ENCODE results near the gene KIF5C. TPM values are rescaled to one million over a fixed set of nuclear protein-coding genes. Genes with fewer than 3 reads are reported as not detected.

KIF5C gene
- total and polyA plus RNA-seq, 9 donors, result 0.73 to 18.7 (median 3.3) TPM

DNA sequence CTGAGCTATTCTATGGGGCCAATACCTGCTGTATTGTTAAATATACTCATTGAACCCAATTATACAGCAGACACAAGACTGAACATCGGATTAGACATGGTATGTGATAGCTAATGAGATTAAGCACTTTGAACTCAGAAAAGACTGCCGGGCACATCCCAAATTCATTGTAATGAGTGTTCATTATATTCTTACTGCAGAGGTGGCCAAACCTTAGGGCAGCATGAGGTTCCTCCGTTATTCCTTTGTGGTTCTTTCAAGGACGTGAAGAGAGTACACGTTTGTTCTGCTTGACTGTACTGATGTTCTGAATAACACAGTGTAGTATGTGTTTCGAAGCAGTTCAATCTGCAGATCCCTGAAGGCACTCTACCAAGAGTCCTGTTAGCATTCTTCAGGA, 78.4 kb downstream of the KIF5C start:
- Histone ChIP-seq H3K9me3 (no peaks in the 10 kb centered on the region), H3K4me1 (ENCODE audit: insufficient read depth) (no peaks in the 10 kb centered on the region), H3K27ac (no peak overlapping the region), H3K27me3 (no peaks in the 10 kb centered on the region), H3K36me3 (no peaks in the 10 kb centered on the region), H3K4me3 (no peak overlapping the region)
- TF ChIP-seq, protein P1, sequence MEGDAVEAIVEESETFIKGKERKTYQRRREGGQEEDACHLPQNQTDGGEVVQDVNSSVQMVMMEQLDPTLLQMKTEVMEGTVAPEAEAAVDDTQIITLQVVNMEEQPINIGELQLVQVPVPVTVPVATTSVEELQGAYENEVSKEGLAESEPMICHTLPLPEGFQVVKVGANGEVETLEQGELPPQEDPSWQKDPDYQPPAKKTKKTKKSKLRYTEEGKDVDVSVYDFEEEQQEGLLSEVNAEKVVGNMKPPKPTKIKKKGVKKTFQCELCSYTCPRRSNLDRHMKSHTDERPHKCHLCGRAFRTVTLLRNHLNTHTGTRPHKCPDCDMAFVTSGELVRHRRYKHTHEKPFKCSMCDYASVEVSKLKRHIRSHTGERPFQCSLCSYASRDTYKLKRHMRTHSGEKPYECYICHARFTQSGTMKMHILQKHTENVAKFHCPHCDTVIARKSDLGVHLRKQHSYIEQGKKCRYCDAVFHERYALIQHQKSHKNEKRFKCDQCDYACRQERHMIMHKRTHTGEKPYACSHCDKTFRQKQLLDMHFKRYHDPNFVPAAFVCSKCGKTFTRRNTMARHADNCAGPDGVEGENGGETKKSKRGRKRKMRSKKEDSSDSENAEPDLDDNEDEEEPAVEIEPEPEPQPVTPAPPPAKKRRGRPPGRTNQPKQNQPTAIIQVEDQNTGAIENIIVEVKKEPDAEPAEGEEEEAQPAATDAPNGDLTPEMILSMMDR (IDR thresholded peaks at IDR 0.05), result no peak
- TF ChIP-seq EP300 (IDR thresholded peaks at IDR 0.05), result no peak
- no peak for TF ChIP-seq POLR2A (IDR thresholded peaks at IDR 0.05)
- WGBS, 3 donors, result 73 to 83% (median 80%) methylated on average over 6 of the region's 6 CpGs
- intact Hi-C loops (cut with DNase I), result no loop called here
- no peak for DNase-seq

DNA sequence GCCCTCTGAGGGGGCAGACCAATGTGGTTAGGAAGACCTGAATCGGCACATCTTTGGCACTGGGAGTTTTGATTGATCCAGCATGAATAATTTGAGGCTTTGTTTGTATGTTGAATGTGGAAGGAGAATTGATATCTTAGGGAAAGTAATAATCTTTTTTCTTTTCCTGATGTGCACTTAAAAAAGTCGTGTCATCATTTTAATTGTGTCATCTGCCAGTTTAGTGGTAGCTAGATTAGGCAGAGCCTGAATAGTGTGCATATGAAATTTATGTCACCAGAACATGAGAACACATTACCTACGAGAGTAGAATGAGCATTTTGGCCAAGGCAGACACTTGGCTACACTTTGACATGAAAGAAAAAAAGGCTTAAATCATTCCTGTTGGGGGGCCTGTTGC, 79.5 kb downstream of the KIF5C start:
- H3K27me3 ChIP-seq, result no peaks in the 10 kb centered on the region
- no peaks in the 10 kb centered on the region for H3K4me1 ChIP-seq (ENCODE audit: insufficient read depth)
- intact Hi-C loops (cut with DNase I), result no loop called here
- no peaks in the 10 kb centered on the region for H3K9me3 ChIP-seq
- H3K4me3 ChIP-seq, result no peak overlapping the region
- no peak for TF ChIP-seq EP300 (IDR thresholded peaks at IDR 0.05)
- TF ChIP-seq, protein P1 (IDR thresholded peaks at IDR 0.05), result no peak
- TF ChIP-seq POLR2A (IDR thresholded peaks at IDR 0.05), result no peak
- DNase-seq, result no peak
- WGBS, 3 donors, result 78 to 86% (median 84%) methylated on average over 3 of the region's 3 CpGs
- no peak overlapping the region for H3K27ac ChIP-seq
- H3K36me3 ChIP-seq, result no peaks in the 10 kb centered on the region

DNA sequence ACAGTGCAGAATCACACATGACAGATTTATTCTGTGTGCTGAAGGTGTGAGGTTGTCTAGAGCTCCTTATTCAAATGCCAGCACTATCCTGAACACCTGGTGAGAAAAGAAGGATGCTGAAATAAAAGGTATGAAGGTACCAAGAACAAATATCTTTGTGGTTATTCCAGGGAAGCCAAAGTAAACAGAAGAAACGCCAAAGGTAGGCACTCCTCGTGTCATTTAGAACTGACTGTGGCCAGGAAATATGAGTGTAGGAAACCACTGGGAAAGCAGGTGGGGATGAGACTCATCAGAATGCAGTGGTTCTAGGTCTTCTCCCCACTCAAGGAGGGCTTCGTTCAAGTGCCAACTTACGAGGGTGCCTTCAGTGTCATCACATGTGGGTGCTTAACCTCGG, 80.8 kb downstream of the KIF5C start:
- H3K4me1 ChIP-seq (ENCODE audit: insufficient read depth), result no peaks in the 10 kb centered on the region
- no peaks in the 10 kb centered on the region for H3K9me3 ChIP-seq
- intact Hi-C loops (cut with DNase I), result no loop called here
- H3K27ac ChIP-seq, result no peak overlapping the region
- WGBS, 3 donors, result 72 to 78% (median 75%) methylated on average over 5 of the region's 5 CpGs
- DNase-seq, result no peak
- TF ChIP-seq, protein P1 (IDR thresholded peaks at IDR 0.05), result no peak
- TF ChIP-seq POLR2A (IDR thresholded peaks at IDR 0.05), result no peak
- TF ChIP-seq EP300 (IDR thresholded peaks at IDR 0.05), result no peak
- no peak overlapping the region for H3K4me3 ChIP-seq
- H3K36me3 ChIP-seq, result no peaks in the 10 kb centered on the region
- no peaks in the 10 kb centered on the region for H3K27me3 ChIP-seq

DNA sequence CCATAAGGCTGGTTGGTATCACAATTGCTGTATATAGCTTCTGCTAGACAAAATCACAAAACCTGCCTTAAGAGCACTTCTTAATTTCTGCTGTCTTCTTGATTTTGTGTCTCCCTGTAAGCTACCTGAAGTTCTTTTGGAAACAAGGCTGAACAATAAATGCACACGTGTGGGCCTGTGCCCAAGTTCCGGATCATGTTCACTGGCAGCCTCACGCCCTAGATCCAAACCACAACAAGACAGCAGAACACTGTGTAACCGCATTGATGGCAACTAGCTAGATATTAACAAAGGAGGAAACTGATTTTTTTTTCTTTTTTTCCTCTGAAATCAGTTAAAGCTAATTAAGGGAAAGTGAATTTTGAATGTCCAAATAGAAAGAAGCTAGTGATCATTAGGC, 82.0 kb downstream of the KIF5C start:
- H3K4me1 ChIP-seq (ENCODE audit: insufficient read depth), result no peaks in the 10 kb centered on the region
- intact Hi-C loops (cut with DNase I), result no loop called here
- no peaks in the 10 kb centered on the region for H3K36me3 ChIP-seq
- H3K4me3 ChIP-seq, result no peak overlapping the region
- H3K27me3 ChIP-seq, result no peaks in the 10 kb centered on the region
- no peak for DNase-seq
- TF ChIP-seq POLR2A (IDR thresholded peaks at IDR 0.05) (no peak), EP300 (IDR thresholded peaks at IDR 0.05) (no peak)
- TF ChIP-seq, protein P1 (IDR thresholded peaks at IDR 0.05), result no peak
- WGBS, 3 donors, result 69 to 77% (median 73%) methylated on average over 4 of the region's 4 CpGs
- no peak overlapping the region for H3K27ac ChIP-seq
- no peaks in the 10 kb centered on the region for H3K9me3 ChIP-seq

DNA sequence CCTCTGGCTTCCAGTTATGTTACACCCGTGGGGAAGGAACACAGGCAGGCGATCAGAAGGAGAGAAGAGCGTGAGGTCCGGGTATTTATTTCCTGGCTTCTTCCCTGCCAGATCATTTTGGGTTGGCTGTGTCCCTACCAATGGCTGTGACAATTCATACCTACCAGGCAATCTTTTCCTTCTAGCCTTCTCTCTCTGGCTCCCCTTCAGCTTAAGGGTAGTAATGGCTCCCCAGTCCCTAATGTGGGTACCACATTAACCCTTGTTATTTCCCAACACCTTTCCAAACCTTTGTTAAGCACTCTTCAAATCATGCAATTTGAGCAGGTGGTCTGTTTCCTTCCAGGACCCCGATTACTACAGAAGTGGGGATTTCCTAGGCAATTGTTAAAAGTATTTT, 84.7 kb downstream of the KIF5C start:
- Histone ChIP-seq H3K27me3 (no peaks in the 10 kb centered on the region), H3K4me1 (ENCODE audit: insufficient read depth) (no peaks in the 10 kb centered on the region), H3K27ac (no peak overlapping the region), H3K4me3 (no peak overlapping the region), H3K36me3 (no peaks in the 10 kb centered on the region), H3K9me3 (no peaks in the 10 kb centered on the region)
- intact Hi-C loops (cut with DNase I), result no loop called here
- 87 to 94% (median 92%) methylated on average over 5 of the region's 5 CpGs for WGBS, 3 donors
- TF ChIP-seq POLR2A (IDR thresholded peaks at IDR 0.05) (no peak), EP300 (IDR thresholded peaks at IDR 0.05) (no peak)
- TF ChIP-seq, protein P1 (IDR thresholded peaks at IDR 0.05), result no peak
- DNase-seq, result no peak
